GM19328 (cell line): ENCODE measurements around the gene LRRC8E.

Source experiments
- ATAC-seq: cut with Tn5 transposase; IDR thresholded peaks from one replicate; pipeline ENCODE4 v1.9.1; 2021; ENCODE audit warnings: mild to moderate bottlenecking, moderate library complexity; ENCODE audit not compliant: unreplicated experiment

The LRRC8E gene

DNA sequence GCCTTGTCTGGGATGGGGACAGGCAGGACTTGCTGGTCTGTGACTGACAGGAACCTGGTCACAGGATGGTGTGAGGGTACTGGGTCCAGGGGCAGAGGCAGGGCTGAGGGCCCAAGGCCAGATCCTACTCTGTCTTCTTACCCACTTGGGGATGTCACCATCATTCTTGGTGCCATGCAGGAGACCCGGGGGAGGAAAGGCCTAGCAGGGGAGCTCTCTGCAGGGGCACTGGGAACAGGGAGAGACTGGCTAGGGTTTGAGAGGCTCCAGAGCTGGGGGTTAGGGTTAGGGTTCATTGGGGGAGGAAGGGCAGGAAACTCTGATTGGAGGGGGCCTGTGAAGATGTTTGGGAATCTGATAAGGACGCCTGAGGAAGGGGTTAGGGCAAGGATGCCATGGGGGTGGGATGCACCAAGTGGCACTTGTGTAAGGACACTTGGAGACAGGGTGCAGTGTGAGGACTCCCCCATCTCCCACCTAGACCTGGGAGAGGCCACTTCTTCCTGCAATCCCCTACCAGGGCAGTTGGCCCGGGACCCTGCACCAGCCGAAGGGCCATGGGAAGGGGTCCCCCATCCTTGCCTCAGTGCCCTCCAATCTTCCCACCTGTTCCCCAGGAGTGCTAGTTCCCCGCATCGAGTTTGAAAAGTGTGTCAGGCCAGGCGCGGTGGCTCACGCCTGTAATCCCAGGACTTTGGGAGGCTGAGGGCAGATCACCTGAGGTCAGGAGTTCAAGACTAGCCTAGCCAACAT is 21.0 kb upstream of the LRRC8E start:
- ATAC-seq: no peak

DNA sequence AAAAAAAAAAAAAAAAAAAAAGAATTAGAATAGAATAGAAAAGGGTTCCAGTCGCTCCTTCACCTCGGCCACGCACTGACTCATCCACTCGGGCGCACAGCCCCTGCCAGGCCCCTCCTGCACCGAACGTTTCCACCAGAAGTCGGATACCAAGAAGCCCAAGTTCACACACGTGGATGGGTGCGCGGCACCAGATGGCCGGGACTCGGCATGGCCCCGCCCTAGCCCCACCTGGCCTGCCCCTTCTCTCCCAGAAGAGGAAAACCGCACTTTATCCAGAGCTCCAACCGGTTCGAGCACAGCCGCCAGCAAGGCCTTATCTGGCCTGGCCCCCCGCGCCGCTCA is 20.0 kb upstream of the LRRC8E start:
- no peak for ATAC-seq

DNA sequence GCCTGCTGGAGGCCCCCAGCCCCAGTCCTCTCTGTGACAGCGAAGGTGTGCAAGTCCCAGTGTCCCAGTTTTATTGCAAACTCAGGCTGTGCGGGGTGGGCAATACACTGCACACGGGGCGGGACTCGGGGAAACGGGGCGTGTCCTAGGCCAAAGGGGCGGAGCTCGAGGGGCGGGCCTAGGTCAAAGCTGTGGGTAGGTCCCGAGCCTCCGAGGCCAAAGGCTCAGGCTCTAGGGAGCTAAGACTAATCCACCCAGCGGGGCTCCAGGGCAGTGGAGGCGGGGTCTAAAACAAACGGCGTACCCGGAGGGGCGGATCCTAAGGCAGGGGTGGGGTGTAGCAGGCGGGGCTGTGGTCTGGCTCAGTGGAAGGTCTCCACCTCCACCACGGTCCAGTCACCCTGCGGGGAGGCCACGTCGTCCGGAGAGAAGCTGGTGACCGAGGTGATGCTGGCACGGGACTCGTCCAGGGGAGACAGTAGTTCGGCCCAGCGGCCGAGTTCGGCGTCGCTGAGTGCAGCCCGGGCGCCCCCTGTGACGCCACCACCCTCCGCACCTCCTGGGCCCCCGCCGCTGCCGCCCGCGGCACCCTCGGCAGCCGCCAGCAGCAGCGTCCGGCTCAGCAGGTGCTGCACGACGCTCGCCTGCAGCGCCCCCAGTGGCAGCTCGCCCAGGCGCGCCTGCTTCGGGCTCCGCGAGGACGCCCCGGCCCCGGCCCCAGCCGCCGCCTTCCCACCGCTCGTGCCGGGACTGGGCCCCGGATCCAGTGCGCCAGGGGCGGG is 19.4 kb upstream of the LRRC8E start:
- peak; percentile 65 for ATAC-seq

DNA sequence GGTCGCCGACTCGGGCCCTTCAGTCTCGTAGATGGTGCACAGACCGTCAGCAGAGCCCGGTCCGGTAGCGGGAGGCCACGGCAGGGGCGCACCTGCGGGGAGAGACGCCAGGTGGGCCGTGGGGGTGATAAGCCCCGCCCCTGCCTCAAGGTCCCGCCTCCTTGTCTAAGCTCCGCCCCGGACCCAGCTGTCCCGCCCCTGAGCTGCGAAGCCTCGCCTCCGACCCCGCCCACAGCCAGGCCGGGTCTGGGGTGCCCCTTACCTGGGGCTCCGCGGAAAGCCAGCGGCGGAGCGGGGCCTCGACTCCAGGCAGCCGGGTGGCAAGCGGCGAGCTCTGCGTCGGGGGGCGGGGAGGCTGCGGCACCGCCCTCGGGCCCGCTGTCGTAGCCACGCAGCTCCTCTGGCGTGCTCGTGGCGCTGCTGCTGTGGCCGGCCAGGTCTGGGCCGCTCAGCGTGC is 18.8 kb upstream of the LRRC8E start:
- peak; percentile 54 for ATAC-seq

DNA sequence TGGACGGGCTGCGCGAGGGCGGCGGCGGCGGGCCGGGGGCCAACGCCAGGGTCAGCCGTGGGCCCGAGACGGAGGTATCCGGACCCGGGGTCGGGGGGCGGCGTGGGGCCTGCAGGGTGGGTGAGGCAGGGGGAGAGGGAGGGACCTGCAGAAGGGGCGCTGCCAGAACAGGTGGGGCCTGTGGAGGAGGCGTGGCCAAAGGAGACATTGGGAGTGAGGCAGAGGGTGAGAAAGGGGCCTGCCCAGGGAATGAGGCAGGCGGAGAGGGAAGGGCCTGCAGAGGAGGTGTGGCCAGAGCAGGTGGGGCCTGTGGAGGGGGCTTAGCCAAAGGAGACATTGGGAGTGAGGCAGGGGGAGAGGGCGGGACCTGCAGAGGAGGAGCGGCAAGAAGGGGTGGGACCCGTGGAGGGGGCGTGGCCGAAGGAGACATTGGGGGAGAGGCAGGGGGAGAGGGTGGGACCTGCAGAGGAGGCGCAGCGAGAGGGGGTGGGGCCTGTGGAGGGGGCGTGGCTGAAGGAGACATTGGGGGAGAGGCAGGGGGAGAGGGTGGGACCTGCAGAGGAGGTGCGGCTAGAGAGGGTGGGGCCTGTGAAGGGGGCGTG is 18.3 kb upstream of the LRRC8E start:
- no peak for ATAC-seq

DNA sequence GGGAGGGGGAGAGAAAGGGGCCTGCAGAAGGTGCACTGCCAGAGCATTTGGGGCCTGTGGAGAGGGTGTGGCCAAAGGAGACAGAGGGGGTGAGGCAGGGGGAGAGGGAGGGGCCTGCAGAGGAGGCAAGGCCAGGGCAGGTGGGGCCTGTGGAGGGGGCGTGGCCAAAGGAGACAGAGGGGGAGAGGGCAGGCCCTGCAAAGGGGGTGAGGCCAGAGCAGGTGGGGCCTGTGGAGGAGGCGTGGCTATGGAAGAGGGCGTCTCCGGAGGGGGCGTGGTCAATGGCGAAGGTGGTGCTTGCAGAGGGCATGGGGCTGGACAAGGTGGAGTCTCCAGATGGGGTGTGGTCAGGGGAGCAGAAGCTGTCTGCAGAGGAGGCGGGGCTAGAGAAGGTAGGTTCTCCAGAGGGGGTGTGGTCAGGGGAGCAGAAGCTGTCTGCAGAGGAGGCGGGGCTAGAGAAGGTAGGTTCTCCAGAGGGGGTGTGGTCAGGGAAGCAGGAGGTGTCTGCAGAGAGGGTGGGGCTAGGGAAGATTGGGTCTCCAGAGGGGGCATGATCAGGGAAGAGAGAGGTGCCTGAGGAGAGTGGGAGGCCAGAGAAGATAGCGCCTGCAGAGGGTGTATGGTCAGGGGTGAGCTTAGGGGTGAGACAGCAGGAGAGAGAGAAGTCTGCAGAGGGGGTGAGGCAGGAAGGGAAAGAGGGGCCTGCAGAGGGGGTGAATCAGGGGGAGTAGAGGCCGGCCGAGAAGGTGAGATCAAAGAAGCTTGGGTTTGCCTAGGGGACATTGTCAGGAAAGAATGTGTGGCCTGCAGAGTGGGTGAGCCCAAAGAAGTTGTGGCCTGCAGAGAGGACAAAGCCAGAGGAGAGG is 17.5 kb upstream of the LRRC8E start:
- no peak for ATAC-seq

DNA sequence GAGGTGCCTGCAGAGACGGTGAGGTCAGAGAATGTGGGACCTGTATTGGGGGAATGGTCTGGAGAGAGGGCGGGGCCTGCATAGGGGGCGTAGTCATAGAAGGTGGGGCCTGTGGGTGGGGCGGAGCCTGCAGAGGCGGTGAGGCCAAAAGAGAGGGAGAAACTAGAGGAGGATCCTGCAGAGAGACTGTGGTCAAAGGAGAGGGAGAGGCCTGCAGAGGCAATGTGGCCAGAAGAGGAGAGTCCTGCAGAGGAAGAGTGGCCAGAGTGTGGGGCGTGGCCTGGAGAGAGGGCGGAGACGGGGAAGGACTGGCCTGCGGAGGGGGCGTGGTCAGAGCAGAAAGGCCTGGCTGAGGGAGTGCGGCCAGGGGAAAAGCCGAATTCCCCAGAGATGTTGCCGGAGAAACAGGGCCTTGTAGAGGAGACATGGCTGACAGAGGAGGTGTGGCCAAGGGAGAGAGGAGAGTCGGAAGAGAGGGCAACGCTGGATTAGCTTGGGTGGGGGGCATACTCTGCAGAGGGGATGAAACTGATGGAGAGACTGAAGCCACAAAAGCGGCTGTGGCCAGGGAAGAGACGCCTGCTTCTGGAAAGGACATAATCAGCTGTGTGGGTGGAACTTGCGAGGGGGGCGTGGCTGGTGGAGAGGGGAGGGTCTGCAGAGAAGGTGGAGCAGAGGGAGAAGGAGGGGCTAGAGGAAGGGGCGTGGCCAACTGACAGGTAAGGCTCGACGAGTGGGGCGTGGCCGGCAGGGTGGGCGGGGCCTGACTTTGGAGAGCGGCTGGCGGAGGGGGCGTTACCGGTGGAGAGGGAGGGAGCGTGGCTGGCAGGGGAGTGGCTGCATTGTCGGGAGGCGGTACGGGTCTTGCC is 16.6 kb upstream of the LRRC8E start:
- ATAC-seq: no peak

DNA sequence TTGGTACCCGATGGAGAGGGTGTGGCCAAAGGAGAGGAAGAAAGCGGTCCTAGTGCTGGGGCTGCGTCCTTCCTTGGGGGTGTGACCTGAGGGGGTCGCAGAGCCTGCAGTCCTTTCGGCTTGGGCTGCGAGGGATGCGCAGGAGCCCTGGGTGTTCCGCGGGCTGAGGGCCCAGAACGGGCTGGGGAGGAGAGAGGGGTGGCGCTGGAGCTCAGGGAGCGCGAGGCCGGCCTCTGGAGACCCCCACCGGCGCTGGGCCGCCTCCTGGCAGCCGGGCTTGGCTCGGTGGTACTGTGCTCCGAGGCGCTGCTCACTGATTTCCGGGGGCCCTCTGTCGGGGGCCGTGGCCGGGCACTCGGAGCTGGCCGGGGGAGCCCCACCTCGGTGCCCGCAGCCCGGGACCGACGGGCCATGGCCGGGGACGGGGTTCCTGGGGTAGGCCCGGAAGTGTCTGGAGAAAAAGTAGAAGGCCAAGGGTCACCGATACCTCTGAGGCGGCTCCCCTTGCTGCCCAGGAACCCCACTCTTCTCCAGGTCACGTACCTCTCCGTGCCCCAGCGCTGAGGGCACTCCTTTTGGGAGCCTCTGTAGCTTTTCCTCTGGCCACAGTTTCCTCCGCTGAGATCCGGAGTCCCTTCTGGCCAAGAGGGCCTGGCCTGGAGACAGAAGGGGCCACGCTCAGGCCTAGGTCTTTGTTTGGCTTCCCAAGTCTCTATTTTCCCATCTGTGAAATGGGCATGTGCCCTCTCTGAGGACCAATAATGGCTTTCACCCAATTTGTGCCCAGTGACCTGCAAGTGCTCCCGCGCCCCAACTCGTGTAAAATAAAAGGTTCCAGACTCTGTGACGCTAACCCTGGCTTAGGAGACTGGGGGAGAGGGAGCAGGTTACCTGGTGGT is 15.8 kb upstream of the LRRC8E start:
- ATAC-seq: no peak

DNA sequence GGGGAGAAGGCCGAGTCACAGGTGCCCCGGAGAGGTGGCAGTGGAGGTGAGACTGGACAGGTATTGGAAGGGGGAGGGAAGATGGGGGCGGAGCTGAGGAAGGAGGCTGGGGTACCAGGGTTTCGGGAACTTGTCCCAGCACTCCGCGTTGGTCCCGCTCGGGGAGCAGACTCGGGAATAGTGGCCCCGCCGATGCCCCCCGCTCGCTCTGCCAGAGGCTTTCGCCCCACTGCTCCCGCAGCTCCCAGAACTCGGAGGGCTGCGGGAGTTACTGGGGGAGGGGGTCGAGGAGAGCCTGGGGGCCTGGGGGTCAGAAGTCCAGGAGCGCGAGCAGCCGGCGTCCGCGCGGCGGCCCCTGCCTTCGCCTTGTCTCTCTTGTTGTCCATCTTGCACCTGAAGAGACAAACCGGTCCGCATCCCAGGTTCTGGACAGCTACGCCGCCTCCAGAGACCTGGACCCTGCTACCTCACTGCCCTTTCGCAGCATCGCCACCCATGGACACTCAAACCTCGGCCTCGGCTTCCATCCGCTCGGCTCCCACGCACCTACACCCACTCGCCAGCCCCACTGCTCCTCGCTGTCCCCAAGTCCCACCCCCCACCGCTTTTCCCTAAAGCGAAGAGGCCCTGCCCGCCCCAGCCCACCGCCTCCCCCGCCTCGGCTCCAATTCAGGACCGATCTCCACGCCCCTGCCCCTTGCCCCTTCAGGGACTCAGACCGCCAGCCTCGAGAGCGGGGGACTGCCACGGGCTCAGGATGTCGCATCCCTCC is 14.8 kb upstream of the LRRC8E start:
- ATAC-seq: no peak

DNA sequence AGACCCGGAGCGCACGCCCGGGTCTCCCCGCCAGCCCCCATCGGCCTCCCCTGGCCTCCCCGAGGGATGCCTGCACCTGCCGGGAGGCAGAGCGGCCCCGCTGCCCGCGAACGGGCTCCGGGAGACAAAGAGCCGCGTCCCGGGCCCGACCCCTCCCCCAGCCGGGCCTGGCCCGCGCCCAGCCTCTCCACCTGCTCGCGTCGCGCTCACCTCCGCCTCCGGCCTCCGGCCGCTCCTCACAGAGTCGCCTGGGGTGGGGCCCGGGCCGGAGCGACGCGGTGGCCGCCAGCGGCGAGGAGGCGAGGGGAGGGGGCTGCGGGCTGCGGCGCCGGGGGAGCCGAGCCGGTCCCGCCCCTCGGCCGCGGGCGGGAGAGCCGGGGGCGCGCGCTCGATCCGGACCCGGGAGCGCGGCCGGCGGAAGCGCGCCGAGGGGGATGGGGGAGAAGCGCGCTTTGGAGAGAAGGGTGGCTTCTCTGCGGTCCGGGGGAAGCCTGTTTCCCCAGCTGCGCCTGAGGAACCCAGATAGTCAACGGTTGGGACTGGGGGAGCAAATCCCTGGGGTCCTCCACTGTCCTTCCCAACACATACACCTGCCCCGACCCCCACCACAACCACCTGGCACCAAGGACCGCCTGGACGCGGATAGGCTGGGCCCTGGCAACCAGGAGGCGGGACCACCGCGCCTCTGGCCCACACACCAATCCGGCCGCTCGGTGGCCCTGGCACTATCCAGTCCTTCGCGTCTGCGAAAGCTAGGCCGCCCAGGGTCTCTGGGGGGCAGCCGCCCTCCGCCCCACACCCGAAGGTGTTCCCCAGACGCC is 14.0 kb upstream of the LRRC8E start, which contains the start of gene PRR36:
Gene PRR36 (minus strand): TSS at position 315 of the 821 bp plus-strand sequence. CDS start 701 bp downstream, outside the sequence.
- no peak for ATAC-seq

DNA sequence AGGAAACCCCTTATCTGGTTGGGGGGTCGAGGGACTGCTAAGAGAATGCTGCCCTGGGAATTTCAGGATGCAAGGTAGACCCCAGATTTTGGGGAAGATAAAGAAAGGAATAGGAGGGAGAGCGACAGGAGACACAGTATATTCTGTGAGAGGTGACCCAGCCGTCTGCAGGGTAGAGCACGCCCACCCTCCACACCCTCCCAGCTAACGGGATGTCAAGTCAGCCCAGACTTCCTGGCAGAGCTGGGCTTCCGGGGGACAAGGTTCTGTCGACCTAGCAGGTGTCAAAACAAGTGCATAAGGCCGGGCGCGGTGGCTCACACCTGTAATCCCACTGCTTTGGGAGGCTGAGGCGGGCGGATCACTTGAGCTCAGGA is 13.4 kb upstream of the LRRC8E start:
- ATAC-seq: no peak

DNA sequence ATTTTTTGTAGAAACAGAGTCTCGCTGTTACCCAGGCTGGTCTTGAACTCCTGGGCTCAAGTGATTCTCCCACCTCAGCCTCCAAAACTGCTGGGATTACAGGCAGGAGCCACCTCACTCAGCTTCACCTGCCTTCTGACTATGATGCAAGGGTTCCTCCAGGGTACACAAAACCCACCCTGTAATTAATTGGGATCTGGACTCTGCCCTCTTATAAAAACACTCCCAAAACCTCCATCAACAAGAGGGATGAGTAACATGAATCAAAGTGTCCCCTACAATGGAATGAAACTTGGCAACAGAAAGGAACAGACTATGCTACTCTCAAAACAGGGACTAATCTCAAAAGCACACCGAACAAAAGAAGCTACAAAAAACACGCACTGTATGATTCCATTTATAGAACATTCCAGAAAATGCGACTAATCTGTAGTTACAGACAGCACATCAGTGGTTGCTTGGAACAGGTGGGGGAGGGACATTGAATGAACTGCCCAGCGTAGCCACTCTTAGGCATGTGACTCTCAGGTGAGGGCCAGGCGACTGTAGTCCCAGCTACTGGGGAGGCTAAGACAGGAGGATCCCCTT is 11.0 kb upstream of the LRRC8E start:
- ATAC-seq: no peak

DNA sequence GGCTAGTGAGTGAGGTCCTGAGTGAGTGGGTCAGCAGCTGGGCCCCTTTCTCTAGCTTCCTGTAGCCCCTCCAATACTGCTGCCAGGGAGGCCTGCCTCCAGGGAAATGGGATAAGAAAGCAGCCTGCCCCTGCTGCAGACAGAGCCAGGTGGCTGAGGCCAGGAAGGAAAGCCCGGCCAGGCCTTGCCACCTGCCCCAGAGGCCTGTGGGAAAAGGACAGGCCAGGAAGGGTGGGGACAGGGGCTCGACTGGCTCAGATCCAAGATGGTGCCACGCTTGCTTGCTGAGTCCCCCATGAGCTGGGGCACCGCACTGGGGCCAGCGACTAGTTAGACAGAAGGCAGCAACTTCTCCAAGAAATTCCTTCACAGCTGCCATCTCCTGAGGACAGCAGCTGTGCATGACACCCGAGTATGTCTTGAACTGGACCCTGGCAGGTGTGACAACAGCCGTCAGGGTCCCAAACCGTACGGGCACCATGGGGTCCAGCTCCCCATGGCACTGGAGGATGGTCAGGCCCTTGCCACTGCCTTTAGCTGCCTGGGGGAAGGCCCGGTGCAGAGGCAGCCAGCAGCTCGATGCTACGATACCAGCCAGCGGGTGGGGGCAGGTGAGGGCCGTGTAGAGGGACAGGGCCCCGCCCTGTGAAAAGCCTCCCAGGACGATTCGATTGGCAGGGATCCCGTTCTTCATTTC is 9.1 kb upstream of the LRRC8E start:
- no peak for ATAC-seq

DNA sequence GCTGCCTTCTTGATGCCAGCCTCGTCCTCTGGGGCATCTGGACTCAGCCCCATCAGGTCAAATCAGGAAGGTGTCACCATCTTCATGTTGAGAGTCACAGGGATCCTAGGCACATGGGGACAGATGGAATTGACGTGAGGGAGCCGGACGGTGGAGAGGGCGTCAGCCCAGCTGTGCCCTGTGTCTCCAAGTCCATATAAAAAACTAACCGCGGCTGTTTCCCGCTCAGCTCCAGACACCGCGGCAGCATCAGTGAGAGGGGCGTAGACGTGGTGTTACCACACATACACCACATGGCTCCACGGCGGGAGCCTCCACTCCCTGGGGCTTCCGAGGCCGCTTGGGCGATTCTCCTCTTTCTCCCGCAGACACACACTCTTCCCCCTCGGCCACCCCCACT is 8.5 kb upstream of the LRRC8E start:
- ATAC-seq: no peak

DNA sequence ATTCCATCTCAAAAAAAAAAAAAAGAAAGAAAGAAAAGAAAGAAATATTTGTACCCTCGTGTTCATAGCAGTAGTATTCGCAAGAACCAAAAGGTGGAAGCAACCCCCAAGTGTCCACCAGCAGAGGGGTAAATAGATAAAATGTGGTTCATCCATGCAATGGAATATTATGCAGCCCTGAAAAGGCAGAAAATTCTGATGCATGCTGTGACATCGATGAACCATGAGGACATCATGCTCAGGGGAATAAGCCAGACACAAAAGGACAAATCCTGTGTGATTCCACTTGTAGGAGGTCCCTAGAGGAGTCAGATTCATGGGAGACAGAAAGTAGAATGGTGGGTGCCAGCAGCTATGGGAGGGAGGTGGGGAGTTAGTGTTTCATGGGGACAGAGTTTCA is 6.4 kb upstream of the LRRC8E start:
- ATAC-seq: no peak

DNA sequence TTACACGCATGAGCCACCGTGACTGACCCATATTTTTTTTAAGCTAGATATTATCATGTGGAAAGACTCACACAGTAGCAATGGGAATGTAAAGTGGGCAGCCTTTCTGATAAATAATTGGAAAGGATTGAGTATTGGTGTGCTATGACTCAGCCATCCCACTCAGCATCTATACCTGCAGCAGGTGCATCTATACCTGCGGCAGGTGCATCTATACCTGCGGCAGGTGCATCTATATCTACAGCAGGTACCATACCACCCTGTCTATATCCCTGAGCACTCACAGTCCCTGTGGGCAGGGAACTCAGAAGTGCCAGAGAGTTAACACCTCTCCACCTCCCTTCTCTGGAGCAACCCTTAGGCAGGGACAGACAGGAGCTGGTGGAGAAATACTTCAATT is 5.2 kb upstream of the LRRC8E start:
- no peak for ATAC-seq
